Measurements from ENCODE around the gene SPPL2B. TPM values are rescaled to one million over a fixed set of nuclear protein-coding genes. Genes with fewer than 3 reads are reported as not detected.

SPPL2B gene
- total and polyA plus RNA-seq, 2 experiments from 2014 or later, result 23.5 to 51.0 TPM

DNA sequence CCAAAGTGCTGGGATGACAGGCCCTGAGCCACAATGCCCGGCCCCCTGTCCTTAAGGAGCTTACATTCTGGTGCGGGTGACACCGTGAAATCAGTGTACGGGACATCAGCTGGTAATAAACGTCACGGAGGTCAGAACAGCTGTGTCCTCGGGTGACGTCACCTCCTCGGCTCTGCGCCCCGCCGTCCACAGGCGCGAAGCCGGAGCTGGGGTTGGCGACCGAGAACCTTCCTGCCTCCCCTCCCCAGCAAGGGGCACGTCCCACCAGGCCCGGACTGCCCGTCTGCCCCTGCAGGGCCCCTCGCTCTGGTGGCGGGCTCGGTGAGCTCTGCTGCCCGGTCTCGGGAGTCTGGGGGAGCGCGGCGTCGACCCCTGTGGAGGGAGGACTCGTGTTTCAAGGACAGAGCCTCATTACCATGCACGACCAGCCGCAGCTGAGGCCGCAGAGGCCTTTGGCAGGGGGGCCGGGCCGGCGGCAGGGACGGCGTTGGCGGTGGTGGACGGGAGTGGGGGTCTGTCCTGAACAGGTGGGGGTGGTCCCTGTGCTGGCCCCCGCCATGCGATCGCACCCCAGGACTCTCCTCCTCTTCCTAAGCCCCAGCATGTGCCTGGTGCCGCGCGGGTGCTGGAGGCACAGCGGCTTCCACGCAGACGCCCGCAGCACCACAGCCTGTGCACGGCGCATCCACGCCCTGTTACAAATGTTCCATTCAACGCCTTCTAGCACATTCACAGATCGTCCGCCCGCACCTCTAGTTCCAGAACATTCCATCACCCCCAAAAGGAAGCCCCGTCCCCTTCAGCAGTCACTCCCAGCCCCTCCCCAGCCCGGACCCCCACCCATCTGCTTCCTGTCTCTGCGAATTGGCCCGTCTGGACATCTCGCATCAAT is 25.9 kb upstream of the SPPL2B start:
- no peaks in the 10 kb centered on the region for H3K36me3 Mint-ChIP-seq (ENCODE audit: low read depth)
- Histone ChIP-seq H4K20me1 (replicated peaks; ENCODE audit: insufficient read depth) (no peaks in the 10 kb centered on the region), H3F3A (replicated peaks; ENCODE audit: low read depth) (no peaks in the 10 kb centered on the region), H3K4me1 (ENCODE audit: insufficient read depth) (peaks cover 5% of the 10 kb centered on the region; the same call in 1 of the 2 replicates), H3K27me3 (ENCODE audit: insufficient read depth) (peaks cover 21% of the 10 kb centered on the region), H3K27ac (ENCODE audit: low read depth) (no peak overlapping the region), H3K36me3 (ENCODE audit: insufficient read depth) (no peaks in the 10 kb centered on the region), H3K4me3 (peak overlapping the region; percentile 44), H3K9me2 (ENCODE audit: insufficient read depth) (no peaks in the 10 kb centered on the region), H2AFZ (peak overlapping the region; percentile 90), H3K4me2 (peak overlapping the region; percentile 72), H3K79me2 (replicated peaks; ENCODE audit: insufficient read depth) (no peaks in the 10 kb centered on the region)
- peak overlapping the region; percentile 32; the same call in 1 of the 3 replicates for H3K4me3 Mint-ChIP-seq
- DNase-seq (ENCODE audit: low spot score) (peak; percentile 76), ATAC-seq (peak; percentile 74)
- H3K27ac Mint-ChIP-seq, result no peak overlapping the region
- TF ChIP-seq JUNB (IDR thresholded peaks at IDR 0.05; ENCODE audit: unreplicated experiment) (no peak), EZH2 (IDR thresholded peaks at IDR 0.05; ENCODE audit: low read depth, unreplicated experiment) (no peak), CREB1 (CRISPR knock-in tag; IDR thresholded peaks at IDR 0.05; ENCODE audit: low read depth) (peak; percentile 83), ZNF331 (CRISPR knock-in tag; IDR thresholded peaks at IDR 0.05; ENCODE audit: low read depth) (no peak), NANOG (IDR thresholded peaks at IDR 0.05; ENCODE audit: borderline replicate concordance) (no peak)
- TF ChIP-seq, protein P1, sequence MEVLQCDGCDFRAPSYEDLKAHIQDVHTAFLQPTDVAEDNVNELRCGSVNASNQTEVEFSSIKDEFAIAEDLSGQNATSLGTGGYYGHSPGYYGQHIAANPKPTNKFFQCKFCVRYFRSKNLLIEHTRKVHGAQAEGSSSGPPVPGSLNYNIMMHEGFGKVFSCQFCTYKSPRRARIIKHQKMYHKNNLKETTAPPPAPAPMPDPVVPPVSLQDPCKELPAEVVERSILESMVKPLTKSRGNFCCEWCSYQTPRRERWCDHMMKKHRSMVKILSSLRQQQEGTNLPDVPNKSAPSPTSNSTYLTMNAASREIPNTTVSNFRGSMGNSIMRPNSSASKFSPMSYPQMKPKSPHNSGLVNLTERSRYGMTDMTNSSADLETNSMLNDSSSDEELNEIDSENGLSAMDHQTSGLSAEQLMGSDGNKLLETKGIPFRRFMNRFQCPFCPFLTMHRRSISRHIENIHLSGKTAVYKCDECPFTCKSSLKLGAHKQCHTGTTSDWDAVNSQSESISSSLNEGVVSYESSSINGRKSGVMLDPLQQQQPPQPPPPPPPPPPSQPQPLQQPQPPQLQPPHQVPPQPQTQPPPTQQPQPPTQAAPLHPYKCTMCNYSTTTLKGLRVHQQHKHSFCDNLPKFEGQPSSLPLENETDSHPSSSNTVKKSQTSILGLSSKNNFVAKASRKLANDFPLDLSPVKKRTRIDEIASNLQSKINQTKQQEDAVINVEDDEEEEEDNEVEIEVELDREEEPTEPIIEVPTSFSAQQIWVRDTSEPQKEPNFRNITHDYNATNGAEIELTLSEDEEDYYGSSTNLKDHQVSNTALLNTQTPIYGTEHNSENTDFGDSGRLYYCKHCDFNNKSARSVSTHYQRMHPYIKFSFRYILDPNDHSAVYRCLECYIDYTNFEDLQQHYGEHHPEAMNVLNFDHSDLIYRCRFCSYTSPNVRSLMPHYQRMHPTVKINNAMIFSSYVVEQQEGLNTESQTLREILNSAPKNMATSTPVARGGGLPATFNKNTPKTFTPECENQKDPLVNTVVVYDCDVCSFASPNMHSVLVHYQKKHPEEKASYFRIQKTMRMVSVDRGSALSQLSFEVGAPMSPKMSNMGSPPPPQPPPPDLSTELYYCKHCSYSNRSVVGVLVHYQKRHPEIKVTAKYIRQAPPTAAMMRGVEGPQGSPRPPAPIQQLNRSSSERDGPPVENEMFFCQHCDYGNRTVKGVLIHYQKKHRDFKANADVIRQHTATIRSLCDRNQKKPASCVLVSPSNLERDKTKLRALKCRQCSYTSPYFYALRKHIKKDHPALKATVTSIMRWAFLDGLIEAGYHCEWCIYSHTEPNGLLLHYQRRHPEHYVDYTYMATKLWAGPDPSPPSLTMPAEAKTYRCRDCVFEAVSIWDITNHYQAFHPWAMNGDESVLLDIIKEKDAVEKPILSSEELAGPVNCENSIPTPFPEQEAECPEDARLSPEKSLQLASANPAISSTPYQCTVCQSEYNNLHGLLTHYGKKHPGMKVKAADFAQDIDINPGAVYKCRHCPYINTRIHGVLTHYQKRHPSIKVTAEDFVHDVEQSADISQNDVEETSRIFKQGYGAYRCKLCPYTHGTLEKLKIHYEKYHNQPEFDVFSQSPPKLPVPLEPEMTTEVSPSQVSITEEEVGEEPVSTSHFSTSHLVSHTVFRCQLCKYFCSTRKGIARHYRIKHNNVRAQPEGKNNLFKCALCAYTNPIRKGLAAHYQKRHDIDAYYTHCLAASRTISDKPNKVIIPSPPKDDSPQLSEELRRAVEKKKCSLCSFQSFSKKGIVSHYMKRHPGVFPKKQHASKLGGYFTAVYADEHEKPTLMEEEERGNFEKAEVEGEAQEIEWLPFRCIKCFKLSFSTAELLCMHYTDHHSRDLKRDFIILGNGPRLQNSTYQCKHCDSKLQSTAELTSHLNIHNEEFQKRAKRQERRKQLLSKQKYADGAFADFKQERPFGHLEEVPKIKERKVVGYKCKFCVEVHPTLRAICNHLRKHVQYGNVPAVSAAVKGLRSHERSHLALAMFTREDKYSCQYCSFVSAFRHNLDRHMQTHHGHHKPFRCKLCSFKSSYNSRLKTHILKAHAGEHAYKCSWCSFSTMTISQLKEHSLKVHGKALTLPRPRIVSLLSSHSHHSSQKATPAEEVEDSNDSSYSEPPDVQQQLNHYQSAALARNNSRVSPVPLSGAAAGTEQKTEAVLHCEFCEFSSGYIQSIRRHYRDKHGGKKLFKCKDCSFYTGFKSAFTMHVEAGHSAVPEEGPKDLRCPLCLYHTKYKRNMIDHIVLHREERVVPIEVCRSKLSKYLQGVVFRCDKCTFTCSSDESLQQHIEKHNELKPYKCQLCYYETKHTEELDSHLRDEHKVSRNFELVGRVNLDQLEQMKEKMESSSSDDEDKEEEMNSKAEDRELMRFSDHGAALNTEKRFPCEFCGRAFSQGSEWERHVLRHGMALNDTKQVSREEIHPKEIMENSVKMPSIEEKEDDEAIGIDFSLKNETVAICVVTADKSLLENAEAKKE (CRISPR knock-in tag; IDR thresholded peaks at IDR 0.05), result no peak
- TF ChIP-seq, protein P2, sequence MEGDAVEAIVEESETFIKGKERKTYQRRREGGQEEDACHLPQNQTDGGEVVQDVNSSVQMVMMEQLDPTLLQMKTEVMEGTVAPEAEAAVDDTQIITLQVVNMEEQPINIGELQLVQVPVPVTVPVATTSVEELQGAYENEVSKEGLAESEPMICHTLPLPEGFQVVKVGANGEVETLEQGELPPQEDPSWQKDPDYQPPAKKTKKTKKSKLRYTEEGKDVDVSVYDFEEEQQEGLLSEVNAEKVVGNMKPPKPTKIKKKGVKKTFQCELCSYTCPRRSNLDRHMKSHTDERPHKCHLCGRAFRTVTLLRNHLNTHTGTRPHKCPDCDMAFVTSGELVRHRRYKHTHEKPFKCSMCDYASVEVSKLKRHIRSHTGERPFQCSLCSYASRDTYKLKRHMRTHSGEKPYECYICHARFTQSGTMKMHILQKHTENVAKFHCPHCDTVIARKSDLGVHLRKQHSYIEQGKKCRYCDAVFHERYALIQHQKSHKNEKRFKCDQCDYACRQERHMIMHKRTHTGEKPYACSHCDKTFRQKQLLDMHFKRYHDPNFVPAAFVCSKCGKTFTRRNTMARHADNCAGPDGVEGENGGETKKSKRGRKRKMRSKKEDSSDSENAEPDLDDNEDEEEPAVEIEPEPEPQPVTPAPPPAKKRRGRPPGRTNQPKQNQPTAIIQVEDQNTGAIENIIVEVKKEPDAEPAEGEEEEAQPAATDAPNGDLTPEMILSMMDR (conservative IDR thresholded peaks at IDR 0.05; ENCODE audit: low read depth in 2 of 2), result no peak
- TF ChIP-seq, protein P3, sequence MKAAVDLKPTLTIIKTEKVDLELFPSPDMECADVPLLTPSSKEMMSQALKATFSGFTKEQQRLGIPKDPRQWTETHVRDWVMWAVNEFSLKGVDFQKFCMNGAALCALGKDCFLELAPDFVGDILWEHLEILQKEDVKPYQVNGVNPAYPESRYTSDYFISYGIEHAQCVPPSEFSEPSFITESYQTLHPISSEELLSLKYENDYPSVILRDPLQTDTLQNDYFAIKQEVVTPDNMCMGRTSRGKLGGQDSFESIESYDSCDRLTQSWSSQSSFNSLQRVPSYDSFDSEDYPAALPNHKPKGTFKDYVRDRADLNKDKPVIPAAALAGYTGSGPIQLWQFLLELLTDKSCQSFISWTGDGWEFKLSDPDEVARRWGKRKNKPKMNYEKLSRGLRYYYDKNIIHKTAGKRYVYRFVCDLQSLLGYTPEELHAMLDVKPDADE (IDR thresholded peaks at IDR 0.05), result no peak
- H3K9me3 Mint-ChIP-seq, result no peaks in the 10 kb centered on the region; the same call in 2 of the 3 replicates
- peaks cover 5% of the 10 kb centered on the region for H3K4me1 Mint-ChIP-seq
- H3K27me3 Mint-ChIP-seq (ENCODE audit: insufficient read depth, low read depth, poor library complexity), result peaks cover 37% of the 10 kb centered on the region
